CD4-positive, alpha-beta T cell (primary cell): ENCODE measurements around the gene CMC2. TPM values are rescaled to one million over a fixed set of nuclear protein-coding genes. Genes with fewer than 3 reads are reported as not detected.

Experiments
- ATAC-seq: fragments of 200-7000 bp; cut with Tn5 transposase; one replicate; pipeline ENCODE4 v1.10.0; 2022; ENCODE audit warnings: mild to moderate bottlenecking; ENCODE audit not compliant: poor library complexity
- CTCF ChIA-PET: fragments of 350-600 bp; sonication (Branson Sonifier 250); formaldehyde crosslinking; loops from one replicate; lab custom pipeline; 2021; ENCODE audit warnings: antibody characterized with exemption, inconsistent platforms; lab: Charles Lee
- POLR2A ChIA-PET: fragments of 350-600 bp; sonication (Branson Sonifier 250); formaldehyde crosslinking; loops from one replicate; lab custom pipeline; 2021; ENCODE audit warnings: antibody characterized with exemption, inconsistent platforms; lab: Charles Lee
- DNase-seq, 14 experiments: peaks; one replicate each; pipeline ENCODE4 v3.0.0-alpha.2; 2013 to 2020; ENCODE audit warnings: mixed read lengths in 2 of 14
- H3K27ac ChIP-seq, 2 donors: one replicate each; pipeline versions ENCODE4 v1.5.1 to v1.7.0; 2013; ENCODE audit warnings: low read length in 2 of 2, low read depth in 1 of 2, mild to moderate bottlenecking in 1 of 2
- H3K27me3 ChIP-seq, 2 experiments: 1 replicate in 1 of 2; 2 replicates in 1 of 2; pipeline versions ENCODE4 v1.6.1 to v1.7.0; 2013; ENCODE audit warnings: low read length in 2 of 2, control low read depth in 1 of 2, mild to moderate bottlenecking in 1 of 2, moderate library complexity in 1 of 2; ENCODE audit not compliant: insufficient read depth in 2 of 2, control insufficient read depth in 1 of 2
- H3K36me3 ChIP-seq: one replicate; pipeline ENCODE4 v1.6.1; 2013; ENCODE audit warnings: low read length, control low read depth; ENCODE audit not compliant: insufficient read depth
- H3K4me1 ChIP-seq: one replicate; pipeline ENCODE4 v1.6.1; 2013; ENCODE audit warnings: low read length, control low read depth; ENCODE audit not compliant: insufficient read depth
- H3K4me3 ChIP-seq: one replicate; pipeline ENCODE4 v1.5.1; 2013; ENCODE audit warnings: mild to moderate bottlenecking, low read length, moderate library complexity
- H3K9me3 ChIP-seq, 2 experiments: 1 replicate in 1 of 2; 2 replicates in 1 of 2; pipeline versions ENCODE4 v1.6.1 to v1.7.0; 2013; ENCODE audit warnings: low read length in 2 of 2, mild to moderate bottlenecking in 2 of 2, control low read depth in 1 of 2, moderate library complexity in 1 of 2; ENCODE audit not compliant: control insufficient read depth in 1 of 2, insufficient read depth in 1 of 2
- H3K27ac Mint-ChIP-seq: one replicate; pipeline ENCODE4 v1.8.0; 2020; ENCODE audit warnings: mixed read lengths
- H3K27me3 Mint-ChIP-seq: one replicate; pipeline ENCODE4 v1.8.0; 2021; ENCODE audit warnings: mixed read lengths
- H3K36me3 Mint-ChIP-seq: one replicate; pipeline ENCODE4 v1.8.0; 2021; ENCODE audit warnings: low read depth, mixed read lengths
- H3K4me1 Mint-ChIP-seq: one replicate; pipeline ENCODE4 v1.8.0; 2021; ENCODE audit warnings: low read depth, mixed read lengths
- H3K4me3 Mint-ChIP-seq: one replicate; pipeline ENCODE4 v1.8.0; 2020; ENCODE audit warnings: mild to moderate bottlenecking, mixed read lengths
- H3K9me3 Mint-ChIP-seq: one replicate; pipeline ENCODE4 v1.8.0; 2020; ENCODE audit warnings: mixed read lengths
- intact Hi-C, 2 experiments: fragments of 100-400 bp; cut with DNase I in 1 of 2; cut with micrococcal nuclease in 1 of 2; formaldehyde crosslinking; loops; one replicate each; pipeline versions ENCODE4 v1.15.1 to v1.9.0; 2023 to 2025; cut with DNase I, micrococcal nuclease
- total RNA-seq, 174 experiments: library from RNA in 2 of 174; stranded (reverse) in 2 of 174; gene quantifications; one replicate each; pipeline ENCODE4 v1.2.3 and lab custom pipeline; 2021 to 2026
- TF ChIP-seq, protein P1 (sequence below): fragments of 200-600 bp; IDR thresholded peaks from one replicate; pipeline ENCODE4 v1.8.0; 2022; ENCODE audit warnings: antibody characterized with exemption, mild to moderate bottlenecking

The CMC2 gene
- total RNA-seq, 2 experiments from 2014 or later, result 67.7 to 68.8 TPM

DNA sequence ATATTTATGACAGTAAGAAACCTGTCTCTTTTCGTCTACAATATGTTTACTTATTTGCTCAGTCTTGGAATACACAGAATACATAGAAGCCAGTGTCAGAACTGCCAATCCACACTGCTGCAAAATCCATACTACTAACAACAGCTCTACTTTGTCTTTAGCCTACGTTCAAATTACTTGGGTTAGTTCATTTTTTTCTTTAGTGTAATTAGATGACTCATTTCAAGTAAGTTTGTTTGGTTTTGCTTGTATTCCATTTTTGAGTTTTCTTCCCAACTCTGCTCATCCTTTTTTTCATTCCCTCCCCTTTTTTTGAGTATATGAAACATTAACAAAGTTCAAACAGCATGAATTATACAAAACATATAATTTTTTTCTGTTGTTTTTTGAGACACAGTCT, 16.9 kb downstream of the CMC2 start:
- no peak overlapping the region for H3K4me3 Mint-ChIP-seq
- Histone ChIP-seq H3K36me3 (peaks cover 7% of the 10 kb centered on the region), H3K4me3 (no peak overlapping the region), H3K9me3 (no peaks in the 10 kb centered on the region), H3K27me3 (no peaks in the 10 kb centered on the region), H3K27ac (no peak overlapping the region), H3K4me1 (peaks cover 3% of the 10 kb centered on the region)
- TF ChIP-seq, protein P1, sequence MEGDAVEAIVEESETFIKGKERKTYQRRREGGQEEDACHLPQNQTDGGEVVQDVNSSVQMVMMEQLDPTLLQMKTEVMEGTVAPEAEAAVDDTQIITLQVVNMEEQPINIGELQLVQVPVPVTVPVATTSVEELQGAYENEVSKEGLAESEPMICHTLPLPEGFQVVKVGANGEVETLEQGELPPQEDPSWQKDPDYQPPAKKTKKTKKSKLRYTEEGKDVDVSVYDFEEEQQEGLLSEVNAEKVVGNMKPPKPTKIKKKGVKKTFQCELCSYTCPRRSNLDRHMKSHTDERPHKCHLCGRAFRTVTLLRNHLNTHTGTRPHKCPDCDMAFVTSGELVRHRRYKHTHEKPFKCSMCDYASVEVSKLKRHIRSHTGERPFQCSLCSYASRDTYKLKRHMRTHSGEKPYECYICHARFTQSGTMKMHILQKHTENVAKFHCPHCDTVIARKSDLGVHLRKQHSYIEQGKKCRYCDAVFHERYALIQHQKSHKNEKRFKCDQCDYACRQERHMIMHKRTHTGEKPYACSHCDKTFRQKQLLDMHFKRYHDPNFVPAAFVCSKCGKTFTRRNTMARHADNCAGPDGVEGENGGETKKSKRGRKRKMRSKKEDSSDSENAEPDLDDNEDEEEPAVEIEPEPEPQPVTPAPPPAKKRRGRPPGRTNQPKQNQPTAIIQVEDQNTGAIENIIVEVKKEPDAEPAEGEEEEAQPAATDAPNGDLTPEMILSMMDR, result no peak
- H3K9me3 Mint-ChIP-seq, result no peaks in the 10 kb centered on the region
- peaks cover 58% of the 10 kb centered on the region for H3K4me1 Mint-ChIP-seq
- H3K27ac Mint-ChIP-seq, result no peak overlapping the region
- no peak for DNase-seq
- ATAC-seq, result no peak
- ChIA-PET CTCF (interaction anchor here (1.7 kb wide), 1 partner anchor 46 kb away, joined by 3 read pairs; the partner anchor contains the start of gene ATMIN), POLR2A (no interaction called here)
- no peaks in the 10 kb centered on the region for H3K27me3 Mint-ChIP-seq
- H3K36me3 Mint-ChIP-seq, result peaks cover 56% of the 10 kb centered on the region
- intact Hi-C loops, result no loop called here

DNA sequence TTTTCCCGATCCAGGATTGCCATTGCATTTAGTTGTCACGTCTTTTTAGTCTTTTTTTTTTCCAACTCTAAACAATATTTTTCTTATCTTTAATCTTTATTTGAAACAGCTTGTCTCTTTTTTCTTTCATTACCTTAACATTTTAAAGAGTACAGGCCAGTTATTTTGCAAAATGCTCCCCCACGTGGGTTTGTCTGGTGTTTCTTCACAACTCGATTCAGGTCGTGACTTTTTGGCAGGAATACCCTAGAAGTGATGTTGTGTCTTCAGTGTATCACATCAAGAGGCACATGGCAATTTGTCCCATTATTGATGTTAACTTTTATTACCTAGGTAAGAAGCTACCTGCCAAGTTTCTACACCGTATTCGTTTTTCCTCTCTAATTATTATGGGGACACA, 17.9 kb downstream of the CMC2 start:
- ChIA-PET POLR2A (interaction anchor here (1.4 kb wide), 1 partner anchor 18 kb away, joined by 6 read pairs; the partner anchor contains the start of genes CENPN and CMC2), CTCF (interaction anchor here (1.7 kb wide), 1 partner anchor 47 kb away, joined by 3 read pairs; the partner anchor contains the start of gene ATMIN)

DNA sequence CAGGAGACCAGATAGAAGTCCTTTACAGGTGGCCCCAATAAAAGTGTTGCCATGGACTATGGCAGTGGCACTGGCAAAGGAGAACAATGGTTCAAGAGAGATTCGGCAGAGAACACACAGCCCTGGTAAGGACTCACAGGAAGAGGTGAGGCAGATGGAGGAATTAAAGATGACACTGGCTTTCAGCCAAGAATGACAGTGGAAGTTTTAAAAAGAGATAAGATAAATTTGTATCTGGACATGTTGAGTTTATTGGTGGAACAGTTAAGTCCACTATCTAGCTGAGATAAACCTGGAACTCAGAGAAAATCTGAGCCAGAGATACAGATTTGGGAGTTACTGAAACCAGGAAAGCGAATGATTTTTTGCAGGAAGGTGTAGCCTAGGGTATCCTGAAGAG, 20.1 kb downstream of the CMC2 start:
- Histone ChIP-seq H3K4me3 (no peak overlapping the region), H3K9me3 (no peaks in the 10 kb centered on the region), H3K27me3 (no peaks in the 10 kb centered on the region), H3K36me3 (peaks cover 6% of the 10 kb centered on the region), H3K4me1 (peaks cover 3% of the 10 kb centered on the region), H3K27ac (no peak overlapping the region)
- ChIA-PET CTCF (no interaction called here), POLR2A (no interaction called here)
- H3K4me1 Mint-ChIP-seq, result peaks cover 39% of the 10 kb centered on the region
- no peak overlapping the region for H3K4me3 Mint-ChIP-seq
- peaks cover 42% of the 10 kb centered on the region for H3K36me3 Mint-ChIP-seq
- H3K9me3 Mint-ChIP-seq, result no peaks in the 10 kb centered on the region
- intact Hi-C loops, result no loop called here
- H3K27ac Mint-ChIP-seq, result no peak overlapping the region
- ATAC-seq, result no peak
- DNase-seq, result no peak
- no peaks in the 10 kb centered on the region for H3K27me3 Mint-ChIP-seq
- TF ChIP-seq, protein P1, result no peak

More for the DNA sequence above, 17.9 kb downstream of the CMC2 start:
- H3K36me3 Mint-ChIP-seq, result peaks cover 49% of the 10 kb centered on the region
- H3K9me3 ChIP-seq, result no peaks in the 10 kb centered on the region
- DNase-seq (no peak), ATAC-seq (no peak)
- no peak overlapping the region for H3K4me3 ChIP-seq
- H3K9me3 Mint-ChIP-seq, result no peaks in the 10 kb centered on the region
- peaks cover 7% of the 10 kb centered on the region for H3K36me3 ChIP-seq
- no peaks in the 10 kb centered on the region for H3K27me3 Mint-ChIP-seq
- peaks cover 3% of the 10 kb centered on the region for H3K4me1 ChIP-seq
- TF ChIP-seq, protein P1, result no peak
- H3K4me3 Mint-ChIP-seq, result no peak overlapping the region
- no peaks in the 10 kb centered on the region for H3K27me3 ChIP-seq
- peaks cover 48% of the 10 kb centered on the region for H3K4me1 Mint-ChIP-seq
- H3K27ac ChIP-seq, result no peak overlapping the region
- peak overlapping the region; percentile 8 for H3K27ac Mint-ChIP-seq
- intact Hi-C loops, result no loop called here
